SJCRH30 (cell line): Measurements from ENCODE around the gene PCCA. TPM values are rescaled to one million over a fixed set of nuclear protein-coding genes. Genes with fewer than 3 reads are reported as not detected.

Source experiments
- DNase-seq, 2 experiments: peaks; one replicate each; pipeline ENCODE4 v3.0.0-alpha.2; 2015 to 2020
- H3K27ac ChIP-seq: fragments of 250-450 bp; sonication (Bioruptor Pico); 2 replicates; pipeline ENCODE4 v1.5.1; 2020; ENCODE audit warnings: mild to moderate bottlenecking, moderate library complexity
- H3K27me3 ChIP-seq: fragments of 250-450 bp; sonication (Bioruptor Pico); 2 replicates; pipeline ENCODE4 v1.5.1; 2020; ENCODE audit warnings: mild to moderate bottlenecking, moderate library complexity
- H3K36me3 ChIP-seq: fragments of 250-450 bp; sonication (Bioruptor Pico); 2 replicates; pipeline ENCODE4 v1.5.1; 2020; ENCODE audit warnings: mild to moderate bottlenecking, moderate library complexity
- H3K4me1 ChIP-seq: fragments of 250-450 bp; sonication (Bioruptor Pico); 2 replicates; pipeline ENCODE4 v1.5.1; 2020; ENCODE audit warnings: mild to moderate bottlenecking, moderate library complexity
- H3K4me3 ChIP-seq: fragments of 250-450 bp; sonication (Bioruptor Pico); 2 replicates; pipeline ENCODE4 v1.5.1; 2020; ENCODE audit warnings: mild to moderate bottlenecking, moderate library complexity
- H3K9me3 ChIP-seq: fragments of 250-450 bp; sonication (Bioruptor Pico); replicated peaks from 2 replicates; pipeline ENCODE4 v1.5.1; 2020; ENCODE audit warnings: mild to moderate bottlenecking, moderate library complexity
- total RNA-seq: library from RNA; depleted of rRNA; stranded (reverse); fragments of >200 nt; shearing (Covaris generic); gene quantifications from 2 replicates; pipeline ENCODE4 v1.2.3, GENCODE V29; 2014

PCCA gene
- total RNA-seq, 1 experiment from 2014 or later, result 23.4 TPM

DNA sequence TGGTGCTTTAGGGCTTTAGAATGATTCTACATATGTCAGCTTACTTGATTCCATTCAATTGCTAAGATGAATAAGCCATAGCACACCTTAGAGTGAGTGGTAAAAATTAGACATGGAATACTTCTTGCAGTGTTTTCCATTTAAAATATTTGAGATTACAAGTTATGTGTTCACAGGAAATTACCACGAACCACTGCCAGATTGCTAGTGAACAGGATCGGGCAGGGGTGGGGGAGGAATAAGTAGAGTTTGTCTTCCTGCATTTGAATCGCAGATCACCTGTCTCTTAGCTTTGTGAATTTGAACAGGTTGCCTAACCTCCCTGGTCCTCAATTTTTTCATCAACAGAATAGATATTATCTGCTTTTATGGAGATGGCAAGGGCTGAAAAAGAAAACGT lies 375.1 kb downstream of the PCCA start:
- H3K27me3 ChIP-seq, result no peaks in the 10 kb centered on the region
- no peaks in the 10 kb centered on the region for H3K36me3 ChIP-seq
- DNase-seq, result no peak
- H3K4me1 ChIP-seq, result peaks cover 13% of the 10 kb centered on the region
- no peaks in the 10 kb centered on the region for H3K9me3 ChIP-seq
- H3K4me3 ChIP-seq, result no peak overlapping the region
- no peak overlapping the region for H3K27ac ChIP-seq

DNA sequence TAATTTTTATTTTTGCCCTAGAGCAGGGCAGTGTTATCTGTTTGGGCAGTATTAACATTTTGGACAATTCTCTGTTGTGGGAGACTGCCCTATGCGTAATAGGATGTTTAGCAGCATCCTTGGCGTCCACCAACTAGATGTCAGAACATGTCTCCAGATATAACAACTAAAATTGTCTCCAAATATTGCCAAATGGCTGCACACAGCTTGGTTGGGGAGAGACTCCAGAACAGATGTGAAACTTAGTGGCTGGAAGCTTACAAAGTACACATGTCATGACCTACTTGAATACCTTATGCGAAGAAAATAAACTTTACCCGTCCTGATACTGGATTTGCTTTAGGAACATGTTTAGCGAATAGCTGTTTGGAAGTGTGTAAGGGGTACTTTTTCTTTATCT lies 376.7 kb downstream of the PCCA start:
- Histone ChIP-seq H3K4me3 (no peak overlapping the region), H3K9me3 (no peaks in the 10 kb centered on the region), H3K27ac (no peak overlapping the region), H3K36me3 (no peaks in the 10 kb centered on the region), H3K4me1 (peaks cover 13% of the 10 kb centered on the region), H3K27me3 (no peaks in the 10 kb centered on the region)
- no peak for DNase-seq

DNA sequence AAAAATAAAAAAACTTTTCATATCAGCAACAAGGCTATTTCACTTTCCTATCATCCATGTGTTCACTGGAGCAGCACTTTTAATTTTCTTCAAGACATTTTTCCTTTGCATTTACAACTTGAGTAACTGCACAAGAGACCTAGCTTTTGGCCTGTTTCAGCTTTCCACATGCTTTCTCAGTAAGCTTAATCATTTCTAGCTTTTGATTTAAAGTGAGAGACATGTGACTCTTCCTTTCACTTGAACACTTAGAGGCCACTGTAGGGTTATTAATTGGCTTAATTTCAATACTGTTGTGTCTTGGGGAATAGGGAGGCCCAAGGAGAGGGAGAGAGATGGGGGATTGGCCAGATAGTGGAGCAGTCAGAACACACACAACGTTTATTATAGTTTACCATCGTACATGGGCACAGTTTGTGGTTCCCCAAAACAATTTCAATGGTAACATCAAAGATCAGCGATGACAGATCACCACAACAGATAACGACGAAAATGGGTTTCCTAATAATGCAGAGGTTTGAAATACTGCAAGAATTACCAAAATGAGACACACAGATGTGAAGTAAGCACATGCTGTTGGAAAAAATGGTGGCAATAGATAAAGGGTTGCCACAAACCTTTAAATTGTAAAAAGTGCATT lies 382.1 kb downstream of the PCCA start:
- H3K36me3 ChIP-seq, result no peaks in the 10 kb centered on the region
- no peak overlapping the region for H3K4me3 ChIP-seq
- DNase-seq, result no peak
- peaks cover 5% of the 10 kb centered on the region; the same call in 1 of the 2 replicates for H3K4me1 ChIP-seq
- H3K27ac ChIP-seq, result no peak overlapping the region
- no peaks in the 10 kb centered on the region for H3K9me3 ChIP-seq
- H3K27me3 ChIP-seq, result no peaks in the 10 kb centered on the region

DNA sequence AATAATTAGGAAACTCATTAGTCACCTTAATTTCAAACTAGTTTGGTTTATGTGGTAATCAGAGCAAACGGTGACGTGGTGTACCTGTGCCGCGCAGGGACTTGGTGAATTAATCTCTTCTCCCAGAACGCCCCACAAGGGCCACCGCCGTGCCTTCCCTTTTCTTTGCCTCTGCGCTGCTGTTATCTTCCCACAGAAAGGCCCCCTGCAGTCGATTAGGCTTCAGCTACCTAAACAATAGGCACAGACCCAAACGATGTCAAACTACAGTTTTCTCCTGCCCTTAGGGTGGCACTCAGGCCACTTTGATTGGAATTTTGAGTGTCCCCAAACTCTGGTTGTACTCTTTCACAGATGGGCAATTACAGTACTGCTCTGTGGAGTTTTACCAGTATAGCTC lies 384.2 kb downstream of the PCCA start:
- no peak overlapping the region for H3K27ac ChIP-seq
- no peaks in the 10 kb centered on the region for H3K9me3 ChIP-seq
- no peak overlapping the region for H3K4me3 ChIP-seq
- no peaks in the 10 kb centered on the region for H3K27me3 ChIP-seq
- no peaks in the 10 kb centered on the region for H3K36me3 ChIP-seq
- DNase-seq, result no peak
- H3K4me1 ChIP-seq, result no peaks in the 10 kb centered on the region

DNA sequence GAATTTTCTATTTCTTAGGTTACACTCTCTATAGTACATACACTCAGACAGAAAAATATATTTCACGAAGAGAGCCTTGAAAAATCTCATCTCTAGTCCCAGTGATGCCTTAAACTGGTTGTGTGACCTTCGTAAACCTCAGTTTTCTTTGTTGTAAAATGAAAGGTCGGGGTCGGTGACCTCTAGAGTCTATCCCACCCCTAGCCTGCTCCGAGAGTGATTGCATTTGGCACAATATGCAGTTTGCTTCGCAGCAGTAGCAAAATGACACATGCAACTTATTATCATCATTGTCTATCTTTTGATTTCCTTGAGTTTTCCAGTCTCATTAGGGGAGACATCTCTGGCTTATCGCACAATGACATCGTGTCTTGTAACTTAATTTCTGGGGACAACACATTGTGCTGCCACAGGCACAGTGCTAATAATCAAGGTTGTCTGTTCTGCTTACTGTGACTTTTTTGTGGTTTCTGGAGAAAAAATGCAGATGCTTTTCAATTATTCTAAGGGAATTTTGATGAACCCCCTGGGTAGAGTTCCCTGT lies 384.7 kb downstream of the PCCA start:
- DNase-seq, result no peak
- no peak overlapping the region for H3K4me3 ChIP-seq
- no peaks in the 10 kb centered on the region for H3K27me3 ChIP-seq
- no peaks in the 10 kb centered on the region for H3K9me3 ChIP-seq
- H3K4me1 ChIP-seq, result no peaks in the 10 kb centered on the region
- H3K36me3 ChIP-seq, result no peaks in the 10 kb centered on the region
- no peak overlapping the region for H3K27ac ChIP-seq

DNA sequence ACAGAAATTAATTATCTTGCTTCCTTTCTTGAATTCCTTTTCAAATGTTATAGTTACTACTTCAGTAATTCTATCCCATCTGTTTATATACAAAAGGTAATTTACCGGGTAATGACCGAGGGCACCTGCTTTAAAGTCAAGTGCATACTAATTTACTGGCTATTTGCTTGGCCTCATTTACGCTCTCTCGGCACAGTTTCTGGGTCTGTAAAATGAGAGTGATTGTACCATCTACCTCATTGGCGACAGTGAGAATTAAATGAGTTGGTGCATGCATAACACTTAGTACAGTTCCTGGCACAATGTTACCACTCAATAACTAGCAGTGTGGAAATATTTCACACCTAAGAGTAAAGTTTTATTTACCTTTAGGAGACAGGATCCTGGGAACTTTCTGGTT lies 388.1 kb downstream of the PCCA start:
- Histone ChIP-seq H3K36me3 (no peaks in the 10 kb centered on the region), H3K9me3 (no peaks in the 10 kb centered on the region), H3K27me3 (no peaks in the 10 kb centered on the region), H3K27ac (no peak overlapping the region), H3K4me3 (no peak overlapping the region), H3K4me1 (no peaks in the 10 kb centered on the region)
- DNase-seq, result no peak

DNA sequence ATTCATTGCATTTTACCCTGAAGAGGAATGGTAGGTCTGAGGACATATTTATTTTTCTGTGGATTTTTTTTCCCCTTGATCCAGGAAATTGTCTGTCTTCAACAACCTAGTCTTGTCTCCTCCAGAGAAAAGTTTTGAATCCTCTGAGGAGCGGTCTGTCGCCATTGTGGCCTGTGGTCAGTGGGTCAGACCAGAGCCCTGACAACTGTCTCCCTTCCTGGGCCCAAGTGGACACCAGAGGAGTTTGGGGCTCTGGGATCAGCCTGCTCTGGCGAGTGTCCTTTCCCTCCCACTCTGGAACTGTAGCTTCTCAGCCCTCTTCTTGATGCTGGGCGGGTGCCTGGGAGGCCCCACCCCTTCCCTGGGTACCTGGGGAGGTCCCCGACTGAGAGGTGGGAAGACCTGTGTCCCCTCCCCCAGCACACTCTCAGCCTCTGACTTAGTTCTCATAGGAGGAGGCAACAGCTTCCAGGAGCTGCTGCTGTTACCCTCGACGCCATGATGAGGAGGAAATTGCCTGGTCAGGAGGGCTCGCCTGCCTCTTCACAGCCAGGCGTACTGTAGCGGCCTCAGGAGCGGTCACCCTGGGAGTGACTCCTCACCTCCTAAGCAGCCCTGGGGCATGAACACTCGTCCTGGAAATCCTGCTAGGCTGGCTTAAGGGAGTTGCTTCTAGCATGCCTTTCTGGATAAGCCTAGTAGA lies 389.4 kb downstream of the PCCA start:
- DNase-seq, result no peak
- Histone ChIP-seq H3K36me3 (no peaks in the 10 kb centered on the region), H3K27ac (no peak overlapping the region), H3K4me1 (no peaks in the 10 kb centered on the region), H3K27me3 (no peaks in the 10 kb centered on the region), H3K4me3 (no peak overlapping the region), H3K9me3 (no peaks in the 10 kb centered on the region)

DNA sequence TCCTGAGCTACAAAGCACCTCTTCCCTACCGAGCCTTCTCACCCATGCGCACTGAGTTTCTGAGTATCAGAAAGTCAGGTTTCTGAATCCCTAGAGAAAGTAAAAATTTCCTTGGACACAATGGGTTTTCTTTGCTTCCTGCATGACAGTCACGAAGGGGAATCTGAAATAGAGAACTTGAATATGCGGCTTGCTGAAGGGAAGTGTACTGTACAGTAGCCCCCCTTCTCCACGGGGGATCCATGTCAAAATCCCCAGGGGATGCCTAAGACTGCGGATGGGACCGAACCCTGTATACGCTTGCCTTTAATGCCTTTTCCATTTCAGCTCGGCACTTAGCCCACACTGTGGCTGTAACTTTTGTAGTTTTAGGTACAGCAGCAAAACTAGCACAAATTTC lies 391.8 kb downstream of the PCCA start:
- H3K36me3 ChIP-seq, result no peaks in the 10 kb centered on the region
- no peaks in the 10 kb centered on the region for H3K27me3 ChIP-seq
- no peak for DNase-seq
- no peak overlapping the region for H3K4me3 ChIP-seq
- 0 out of 2 replicates have a peak, but pooled peaks cover 3% of the 10 kb centered on the region for H3K4me1 ChIP-seq
- no peaks in the 10 kb centered on the region for H3K9me3 ChIP-seq
- H3K27ac ChIP-seq, result no peak overlapping the region

DNA sequence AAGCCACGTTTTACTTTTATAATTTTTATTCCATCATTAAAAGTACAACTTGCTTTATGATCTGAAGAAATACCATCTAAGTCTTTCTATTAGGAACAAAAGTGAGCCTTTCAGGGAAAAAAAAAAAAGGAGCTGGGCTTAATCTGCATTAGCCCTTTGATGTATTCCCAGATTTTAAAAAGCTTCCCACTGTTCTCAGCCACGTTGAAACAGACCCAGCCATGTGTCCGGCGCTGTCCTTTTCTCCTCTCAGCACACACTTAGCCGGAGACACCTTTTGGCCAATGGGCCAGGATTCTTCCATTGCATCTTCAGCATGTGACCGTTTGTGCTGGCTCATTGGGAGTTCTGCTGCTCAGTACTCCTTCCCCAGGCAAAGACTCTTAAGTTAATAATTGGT lies 394.2 kb downstream of the PCCA start:
- 0 out of 2 replicates have a peak, but pooled peaks cover 3% of the 10 kb centered on the region for H3K4me1 ChIP-seq
- no peaks in the 10 kb centered on the region for H3K27me3 ChIP-seq
- no peak overlapping the region for H3K4me3 ChIP-seq
- H3K9me3 ChIP-seq, result no peaks in the 10 kb centered on the region
- H3K27ac ChIP-seq, result no peak overlapping the region
- H3K36me3 ChIP-seq, result no peaks in the 10 kb centered on the region
- DNase-seq, result no peak

DNA sequence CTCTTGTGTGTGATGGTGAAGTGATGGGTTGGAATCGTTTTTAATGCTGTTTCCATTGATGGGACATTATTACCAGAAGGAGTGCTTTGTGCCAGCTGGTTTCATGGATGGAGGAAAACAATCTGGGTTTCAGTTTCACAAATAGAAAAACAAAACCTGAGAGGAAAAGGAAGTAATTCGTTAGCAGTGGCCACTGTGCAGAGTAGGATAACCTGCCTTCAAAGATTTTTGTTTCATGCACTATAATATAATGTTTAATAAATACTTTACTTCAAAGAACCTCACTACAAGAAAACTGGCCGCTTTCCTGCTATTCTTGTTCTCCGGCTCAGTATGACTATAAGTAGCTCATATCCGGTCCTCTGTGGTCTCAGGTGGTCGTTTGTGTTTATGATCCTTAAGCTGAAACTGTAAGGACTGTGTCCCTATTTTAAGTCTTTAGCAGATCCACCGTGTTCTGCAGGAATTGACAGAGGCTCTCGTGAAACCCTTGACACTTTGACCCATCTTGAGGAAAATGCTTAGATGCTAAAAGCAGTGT lies 395.0 kb downstream of the PCCA start:
- no peaks in the 10 kb centered on the region for H3K36me3 ChIP-seq
- H3K4me1 ChIP-seq, result 0 out of 2 replicates have a peak, but pooled peaks cover 3% of the 10 kb centered on the region
- no peaks in the 10 kb centered on the region for H3K9me3 ChIP-seq
- no peak for DNase-seq
- H3K27me3 ChIP-seq, result no peaks in the 10 kb centered on the region
- H3K4me3 ChIP-seq, result no peak overlapping the region
- no peak overlapping the region for H3K27ac ChIP-seq

DNA sequence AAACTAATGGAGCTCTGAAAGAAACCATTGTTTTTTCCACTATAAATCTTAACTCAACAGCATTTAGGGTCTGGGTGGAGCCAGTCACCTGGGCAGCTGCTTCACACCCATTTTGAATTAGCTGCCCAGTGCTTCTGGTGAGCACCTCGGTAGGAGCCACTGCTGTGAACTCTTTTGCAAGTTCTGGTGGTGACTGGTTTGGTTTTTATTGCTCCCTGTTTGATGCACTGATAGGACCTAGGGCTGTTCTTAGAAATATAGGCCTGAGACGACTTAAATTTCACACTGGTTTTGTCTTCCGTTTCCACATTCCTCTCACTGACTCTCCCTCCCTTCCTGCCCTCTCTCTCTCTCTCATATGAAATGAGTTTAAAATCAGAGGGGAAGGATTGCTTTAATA lies 395.8 kb downstream of the PCCA start:
- Histone ChIP-seq H3K27ac (no peak overlapping the region; the same call in 1 of the 2 replicates), H3K4me1 (0 out of 2 replicates have a peak, but pooled peaks cover 3% of the 10 kb centered on the region), H3K36me3 (no peaks in the 10 kb centered on the region), H3K27me3 (no peaks in the 10 kb centered on the region), H3K4me3 (no peak overlapping the region), H3K9me3 (no peaks in the 10 kb centered on the region)
- no peak for DNase-seq

DNA sequence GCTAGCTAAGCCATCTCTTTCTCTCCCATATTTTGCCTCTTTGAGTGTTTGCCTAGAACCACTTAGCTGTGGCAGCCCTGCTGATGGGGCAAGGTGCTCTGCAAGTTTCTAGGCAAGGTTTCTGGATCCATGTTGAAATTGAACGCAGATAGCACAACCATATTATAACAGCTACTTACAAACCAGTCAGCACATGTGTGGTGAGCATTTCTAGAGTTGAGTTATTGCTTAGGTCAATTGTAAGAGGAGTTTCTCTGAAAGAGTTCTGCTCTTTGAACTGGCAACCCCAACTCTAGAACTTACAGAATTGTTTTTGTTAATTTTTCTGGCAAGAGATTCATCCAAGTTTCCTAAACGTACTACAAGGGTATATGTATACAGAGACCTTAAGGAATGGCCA lies 396.4 kb downstream of the PCCA start:
- H3K27ac ChIP-seq, result no peak overlapping the region
- DNase-seq, result no peak
- no peaks in the 10 kb centered on the region for H3K9me3 ChIP-seq
- no peak overlapping the region for H3K4me3 ChIP-seq
- H3K36me3 ChIP-seq, result no peaks in the 10 kb centered on the region
- peaks cover 6% of the 10 kb centered on the region; the same call in 1 of the 2 replicates for H3K4me1 ChIP-seq
- H3K27me3 ChIP-seq, result no peaks in the 10 kb centered on the region

DNA sequence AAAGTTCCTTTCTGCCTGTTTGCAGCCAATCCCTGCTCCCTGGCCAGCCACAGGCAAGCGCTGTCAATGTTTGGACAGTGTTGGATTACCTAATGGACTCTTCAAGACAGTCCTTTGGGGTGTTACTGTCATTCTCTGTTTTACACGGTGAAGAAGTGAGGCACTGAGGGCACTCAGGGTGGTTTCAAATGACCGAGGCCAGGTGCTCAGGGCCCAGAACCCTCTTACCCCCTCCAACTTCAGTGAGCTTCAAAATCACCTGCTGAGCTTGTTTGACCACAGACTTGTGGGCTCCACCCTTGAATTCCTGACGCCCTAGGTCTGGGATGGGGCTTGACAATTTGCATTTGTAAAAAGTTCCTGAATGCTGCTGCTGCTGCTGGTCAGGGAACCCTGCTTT lies 401.8 kb downstream of the PCCA start:
- H3K27ac ChIP-seq, result peak overlapping the region; percentile 26
- DNase-seq, result peak; percentile 52 to 68
- H3K4me3 ChIP-seq, result no peak overlapping the region
- H3K4me1 ChIP-seq, result peaks cover 27% of the 10 kb centered on the region; the same call in 1 of the 2 replicates
- H3K27me3 ChIP-seq, result no peaks in the 10 kb centered on the region
- no peaks in the 10 kb centered on the region for H3K36me3 ChIP-seq
- H3K9me3 ChIP-seq, result no peaks in the 10 kb centered on the region

DNA sequence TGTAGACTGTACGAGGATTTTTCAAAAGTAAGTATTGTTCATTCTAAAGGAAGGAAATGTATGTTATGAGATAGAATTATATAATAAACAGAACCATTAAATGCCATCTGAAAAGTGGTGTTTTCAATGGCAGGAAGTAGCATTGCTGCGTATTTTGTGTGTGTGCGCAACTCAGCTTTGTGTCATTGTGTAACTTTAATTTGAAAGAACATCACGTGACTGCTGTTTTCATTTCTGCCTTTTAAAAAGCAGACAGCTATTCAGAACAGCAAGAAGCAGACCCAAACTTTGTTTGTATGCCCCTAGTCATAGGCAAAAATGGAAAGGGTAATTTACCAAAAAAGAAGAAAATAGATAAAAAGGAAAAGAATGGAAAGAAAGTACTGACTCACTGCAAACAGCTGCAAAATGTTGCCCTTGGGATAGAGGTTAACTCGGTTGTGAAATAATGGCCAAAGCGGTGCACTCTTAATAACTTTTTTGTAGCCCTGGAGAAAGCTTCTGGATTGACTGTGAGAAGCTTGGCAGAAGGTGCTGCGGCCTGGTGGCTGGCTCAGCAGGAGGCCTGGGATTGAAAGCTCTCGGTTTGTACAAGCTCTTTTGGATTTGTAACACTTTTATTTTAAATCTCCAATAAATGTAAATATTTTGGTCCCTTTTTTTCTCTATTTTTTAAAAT lies 402.4 kb downstream of the PCCA start:
- DNase-seq, result peak; percentile 12 to 50
- Histone ChIP-seq H3K9me3 (no peaks in the 10 kb centered on the region), H3K27me3 (no peaks in the 10 kb centered on the region), H3K27ac (peak overlapping the region; percentile 26), H3K4me3 (no peak overlapping the region), H3K4me1 (peaks cover 28% of the 10 kb centered on the region; the same call in 1 of the 2 replicates), H3K36me3 (no peaks in the 10 kb centered on the region)

DNA sequence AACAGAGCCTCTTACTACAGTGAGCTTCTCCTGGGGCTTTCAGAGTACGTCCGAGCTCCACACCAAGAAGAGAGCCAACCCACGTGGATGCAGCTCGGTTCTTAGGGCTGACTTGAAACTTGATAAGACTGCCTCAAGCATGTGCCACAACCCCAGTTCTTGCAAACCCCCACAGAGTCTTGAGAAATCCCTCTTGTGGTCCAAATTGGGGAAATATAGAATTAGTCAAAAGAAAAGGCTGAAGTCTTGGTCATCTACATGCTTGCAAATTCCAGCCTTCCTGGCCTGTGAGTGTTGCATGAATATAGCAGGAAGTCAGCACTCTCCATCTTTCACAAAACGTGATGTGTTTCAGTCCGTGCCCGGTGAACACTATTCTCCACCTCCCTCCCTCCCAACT lies 404.5 kb downstream of the PCCA start:
- Histone ChIP-seq H3K36me3 (no peaks in the 10 kb centered on the region), H3K27ac (no peak overlapping the region), H3K4me3 (no peak overlapping the region), H3K27me3 (no peaks in the 10 kb centered on the region), H3K4me1 (peaks cover 46% of the 10 kb centered on the region), H3K9me3 (no peaks in the 10 kb centered on the region)
- no peak for DNase-seq
